Measurements from ENCODE around the gene COL6A5.
"Not testable (repeated sequence)": the region's sequence is repeated elsewhere in the genome, so short reads cannot be mapped to it uniquely, and the experiment has no call there.

DNA sequence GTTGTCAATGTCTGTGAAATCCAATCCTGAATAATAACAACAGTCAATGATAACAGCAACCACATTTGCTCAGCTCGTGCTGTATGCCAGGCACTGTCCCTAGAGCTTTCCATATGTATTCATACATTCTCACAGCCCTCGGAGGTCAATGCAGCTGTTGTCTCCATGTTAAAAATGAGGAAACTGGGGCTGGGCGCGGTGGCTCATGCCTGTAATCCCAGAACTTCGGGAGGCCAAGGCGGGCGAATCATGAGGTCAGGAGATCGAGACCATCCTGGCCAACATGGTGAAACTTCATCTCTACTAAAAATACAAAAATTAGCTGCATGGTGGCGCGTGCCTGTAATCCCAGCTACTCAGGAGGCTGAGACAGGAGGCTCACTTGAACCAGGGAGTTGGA is 86.6 kb downstream of the COL6A5 start:
- TF ChIP-seq, protein P1, sequence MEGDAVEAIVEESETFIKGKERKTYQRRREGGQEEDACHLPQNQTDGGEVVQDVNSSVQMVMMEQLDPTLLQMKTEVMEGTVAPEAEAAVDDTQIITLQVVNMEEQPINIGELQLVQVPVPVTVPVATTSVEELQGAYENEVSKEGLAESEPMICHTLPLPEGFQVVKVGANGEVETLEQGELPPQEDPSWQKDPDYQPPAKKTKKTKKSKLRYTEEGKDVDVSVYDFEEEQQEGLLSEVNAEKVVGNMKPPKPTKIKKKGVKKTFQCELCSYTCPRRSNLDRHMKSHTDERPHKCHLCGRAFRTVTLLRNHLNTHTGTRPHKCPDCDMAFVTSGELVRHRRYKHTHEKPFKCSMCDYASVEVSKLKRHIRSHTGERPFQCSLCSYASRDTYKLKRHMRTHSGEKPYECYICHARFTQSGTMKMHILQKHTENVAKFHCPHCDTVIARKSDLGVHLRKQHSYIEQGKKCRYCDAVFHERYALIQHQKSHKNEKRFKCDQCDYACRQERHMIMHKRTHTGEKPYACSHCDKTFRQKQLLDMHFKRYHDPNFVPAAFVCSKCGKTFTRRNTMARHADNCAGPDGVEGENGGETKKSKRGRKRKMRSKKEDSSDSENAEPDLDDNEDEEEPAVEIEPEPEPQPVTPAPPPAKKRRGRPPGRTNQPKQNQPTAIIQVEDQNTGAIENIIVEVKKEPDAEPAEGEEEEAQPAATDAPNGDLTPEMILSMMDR (IDR thresholded peaks at IDR 0.05 in 8 of 11, conservative IDR thresholded peaks at IDR 0.05 in 3 of 11), result not testable (repeated sequence)
- TF ChIP-seq POLR2A, POLR2AphosphoS5 (IDR thresholded peaks at IDR 0.05): not testable (repeated sequence)

Measured in spleen (tissue), 7 donors.